Activated T-cell treated with anti-CD3 and anti-CD28 coated beads, Interleukin-2, amount 50 U/mL, for 1 hour (primary cell): Measurements from ENCODE around the gene CD74.
A peak's percentile ranks its signal among the peaks of the same experiment; 100 is the strongest.

Experiments
- DNase-seq: peaks from one replicate; pipeline ENCODE4 v3.0.0-alpha.2; 2020

Gene CD74

DNA sequence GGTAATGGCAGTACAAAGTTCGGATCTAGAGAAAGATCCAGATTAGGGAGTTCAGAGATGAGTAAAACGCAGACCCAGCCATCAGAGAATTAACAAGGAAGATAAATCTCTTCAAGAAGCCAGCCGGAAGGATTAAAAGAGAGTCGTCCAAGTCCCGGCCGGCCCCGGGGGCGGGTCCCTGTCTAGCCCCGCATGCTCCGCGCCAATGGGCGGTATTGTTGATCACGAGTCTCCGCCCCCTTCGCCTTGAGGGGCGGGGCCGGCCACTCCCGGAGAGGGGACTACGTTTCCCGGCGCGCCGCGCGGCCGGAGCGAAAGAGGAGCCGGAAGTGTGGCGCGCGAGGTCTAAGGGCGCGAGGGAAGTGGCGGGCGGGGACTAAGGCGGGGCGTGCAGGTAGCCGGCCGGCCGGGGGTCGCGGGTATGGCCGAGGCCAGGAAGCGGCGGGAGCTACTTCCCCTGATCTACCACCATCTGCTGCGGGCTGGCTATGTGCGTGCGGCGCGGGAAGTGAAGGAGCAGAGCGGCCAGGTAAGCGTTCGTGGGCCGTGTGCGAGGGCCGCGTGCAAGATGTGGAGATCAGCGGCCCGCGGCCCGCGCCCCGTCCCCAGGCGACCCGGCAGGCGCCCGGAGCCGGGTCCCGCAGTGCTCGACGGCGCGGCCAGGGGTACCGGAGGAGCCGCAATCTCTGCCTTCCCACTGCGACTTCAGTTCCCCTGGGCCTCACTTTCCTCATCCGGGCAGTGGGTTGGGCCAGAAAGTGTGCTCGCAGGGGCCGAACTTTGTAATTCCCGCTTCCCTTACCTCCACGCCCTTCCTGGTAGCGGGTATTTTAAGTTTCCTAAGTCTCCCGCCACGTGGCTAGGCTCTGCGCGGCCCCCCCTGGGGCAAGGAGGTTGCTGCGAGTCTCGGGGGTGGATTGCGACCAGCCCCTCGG is 55.1 kb downstream of the CD74 start, which contains the start of gene TCOF1:
TSS of gene TCOF1 (plus strand) at position 372 of the 935 bp plus-strand sequence. CDS start at position 422, 50 bp downstream.
- DNase-seq = peak; percentile 98

DNA sequence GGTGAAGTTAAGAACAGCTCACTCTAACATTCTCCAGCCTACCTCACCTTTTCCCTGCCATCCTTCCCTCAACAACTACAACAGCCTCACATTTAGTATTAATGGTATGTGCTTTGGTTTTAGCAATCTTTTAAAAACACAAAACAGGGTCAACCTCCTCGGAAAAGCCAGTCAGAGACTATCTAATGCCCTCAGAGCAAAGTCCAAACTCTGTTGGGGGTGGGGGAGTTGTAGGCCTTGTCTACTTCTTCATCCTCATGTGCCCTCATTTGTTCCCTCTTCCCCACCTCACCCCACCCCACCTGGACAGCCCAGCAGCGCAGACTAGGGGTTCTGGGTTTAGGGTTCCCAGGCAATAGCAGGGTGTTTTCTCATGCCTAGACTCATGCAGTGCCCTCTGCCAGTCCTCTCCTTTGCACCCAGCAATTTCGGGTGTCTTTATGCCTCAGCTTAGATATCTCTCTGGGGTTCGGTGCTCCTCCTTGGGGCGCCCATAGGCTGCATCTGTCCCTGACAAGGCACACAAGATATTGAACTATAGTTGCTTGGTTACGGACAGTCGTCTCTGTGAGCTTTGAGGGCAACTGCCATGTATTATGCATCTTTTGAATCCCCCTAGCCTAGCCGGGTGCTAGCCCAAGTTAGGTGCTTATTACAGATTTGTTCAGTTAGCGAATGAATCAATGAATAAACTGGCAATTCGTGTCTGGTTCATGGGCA is 56.0 kb downstream of the CD74 start:
- DNase-seq = no peak

DNA sequence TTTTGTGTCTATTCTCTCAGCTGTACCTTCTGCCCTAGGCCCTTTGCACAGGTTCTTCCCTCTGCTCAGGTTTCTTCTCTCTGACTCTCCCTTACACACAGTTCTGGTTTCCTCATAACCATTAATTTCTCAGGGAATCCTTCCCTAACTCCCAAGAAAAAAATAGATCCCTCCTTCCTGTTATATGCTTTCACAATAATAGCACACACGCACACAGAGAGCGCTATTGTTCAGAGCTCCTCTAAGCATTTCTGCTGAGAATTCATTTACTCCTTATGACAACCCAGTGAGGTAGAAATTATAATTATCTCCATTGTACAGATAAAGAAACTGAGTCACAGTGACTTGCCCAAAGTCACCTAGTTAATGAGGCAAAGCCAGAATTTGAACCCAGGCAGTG is 56.9 kb downstream of the CD74 start:
- no peak for DNase-seq

DNA sequence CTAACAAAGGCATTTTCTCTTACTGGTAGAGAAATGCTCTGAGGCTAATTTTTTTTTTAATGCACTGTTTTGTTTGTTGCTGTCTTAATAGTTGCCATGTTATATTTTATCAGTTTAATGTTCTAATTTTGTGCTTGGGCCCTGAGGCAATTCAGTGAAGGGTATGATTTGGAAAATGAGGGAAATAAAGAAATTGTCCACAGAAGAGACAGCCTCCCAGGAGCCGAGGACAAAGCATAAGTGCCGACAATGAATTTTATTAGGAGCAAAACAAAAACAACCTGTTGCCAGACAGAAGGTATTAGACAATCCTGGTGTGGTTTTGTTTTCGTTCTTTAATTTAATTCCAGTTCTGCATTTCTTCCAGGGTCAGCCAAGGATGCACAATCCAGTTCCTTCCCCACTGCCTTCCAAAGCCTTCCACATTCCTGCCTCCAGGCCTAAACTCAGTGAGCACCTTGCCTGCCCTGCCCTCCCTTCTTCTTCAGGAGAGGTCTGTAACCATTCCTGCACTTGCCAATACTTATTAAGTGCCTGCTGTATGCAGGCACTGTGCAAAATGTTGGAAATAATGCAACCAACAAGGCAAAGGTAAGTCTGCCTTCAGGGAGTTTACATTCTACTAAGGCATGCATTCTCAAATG is 59.6 kb downstream of the CD74 start:
- no peak for DNase-seq

DNA sequence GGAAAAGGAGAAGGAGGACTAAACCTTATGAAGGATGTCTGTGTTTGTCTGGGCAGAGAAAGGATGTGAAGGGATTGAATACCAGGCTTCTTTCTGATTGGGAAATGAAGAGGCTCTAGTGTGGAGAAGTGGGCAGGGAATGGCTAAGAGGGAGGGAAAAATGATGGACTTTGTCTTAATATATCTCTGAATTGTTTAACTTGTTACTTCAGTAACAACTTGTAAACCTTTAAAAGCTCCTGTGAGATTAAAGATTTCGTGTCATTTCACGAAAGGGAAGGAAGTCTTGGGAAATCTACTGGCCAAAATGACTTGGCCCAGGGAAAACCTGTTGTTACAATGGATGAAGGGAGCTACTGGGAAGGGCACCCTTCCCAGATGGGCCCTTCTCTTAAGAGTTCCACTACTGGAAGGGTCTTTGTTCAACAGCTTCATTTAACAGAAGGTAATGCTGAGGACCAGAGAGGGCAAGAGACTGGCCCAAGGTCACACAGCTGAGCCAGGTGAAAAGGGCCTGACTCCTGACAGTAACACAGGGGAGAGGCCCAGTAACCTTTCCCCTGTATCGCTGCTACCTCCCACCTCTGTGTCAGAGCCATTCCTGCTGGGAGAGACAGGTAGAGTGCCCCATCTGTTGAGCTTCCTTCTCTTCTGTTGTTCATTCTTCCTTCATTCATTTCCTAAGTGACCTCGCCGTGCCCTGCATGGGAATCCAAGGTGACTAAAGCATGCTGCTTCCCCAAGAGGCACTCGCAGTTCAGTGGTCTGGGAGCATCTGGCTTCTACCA is 60.3 kb downstream of the CD74 start:
- no peak for DNase-seq
